ACHN (cell line): ENCODE results near the gene EXOC2.
"Not testable (repeated sequence)": the region's sequence is repeated elsewhere in the genome, so short reads cannot be mapped to it uniquely, and the experiment has no call there.

ENCODE experiments used
- DNase-seq: peaks from one replicate; pipeline ENCODE4 v3.0.0-alpha.2; 2015
- in situ Hi-C: cut with HindIII; loops from 2 replicates; pipeline ENCODE4 v1.10.0; 2017; ENCODE audit warnings: low sequenced_read_pairs, low pct_ligation_motif_present, low pct_unique_long_range_greater_than_20kb

Gene EXOC2

GRCh38 chr6:610882-611281, 82.1 kb downstream of the EXOC2 start:
- in situ Hi-C loops, result no loop called here
- DNase-seq, result no peak

- in situ Hi-C loops, result no loop called here
- DNase-seq, result no peak
Measured at GRCh38 chr6:609905-610304, 83.0 kb downstream of the EXOC2 start.

GRCh38 chr6:606829-607379, 86.0 kb downstream of the EXOC2 start:
- DNase-seq, result no peak
- in situ Hi-C loops, result no loop called here

GRCh38 chr6:605895-606294, 87.0 kb downstream of the EXOC2 start:
- in situ Hi-C loops, DNase-seq: not testable (repeated sequence)

GRCh38 chr6:604579-604978, 88.4 kb downstream of the EXOC2 start:
- in situ Hi-C loops, result no loop called here
- no peak for DNase-seq

GRCh38 chr6:603265-603664, 89.7 kb downstream of the EXOC2 start:
- in situ Hi-C loops, result no loop called here
- no peak for DNase-seq

- in situ Hi-C loops, result no loop called here
- DNase-seq, result no peak
Measured at GRCh38 chr6:599576-600448, 93.1 kb downstream of the EXOC2 start.

- in situ Hi-C loops, result no loop called here
- no peak for DNase-seq
Measured at GRCh38 chr6:593907-594212, 99.1 kb downstream of the EXOC2 start.

GRCh38 chr6:593139-593906, 99.6 kb downstream of the EXOC2 start:
- DNase-seq, result peak; percentile 56
- in situ Hi-C loops, result no loop called here

- DNase-seq, result no peak
- in situ Hi-C loops, result no loop called here
Measured at GRCh38 chr6:589090-589489, 103.8 kb downstream of the EXOC2 start.

- in situ Hi-C loops, result no loop called here
- DNase-seq, result no peak
Measured at GRCh38 chr6:586553-586952, 106.4 kb downstream of the EXOC2 start.

GRCh38 chr6:583635-584034, 109.3 kb downstream of the EXOC2 start:
- in situ Hi-C loops, result no loop called here
- no peak for DNase-seq

GRCh38 chr6:583116-583515, 109.8 kb downstream of the EXOC2 start:
- no peak for DNase-seq
- in situ Hi-C loops, result no loop called here

- DNase-seq, result no peak
- in situ Hi-C loops, result no loop called here
Measured at GRCh38 chr6:582370-582769, 110.6 kb downstream of the EXOC2 start.

GRCh38 chr6:579339-579738, 113.6 kb downstream of the EXOC2 start:
- in situ Hi-C loops, result no loop called here

GRCh38 chr6:572596-573265, 120.2 kb downstream of the EXOC2 start:
- no peak for DNase-seq
- in situ Hi-C loops, result no loop called here

More at GRCh38 chr6:579339-579738, 113.6 kb downstream of the EXOC2 start:
- DNase-seq, result peak; percentile 16

GRCh38 chr6:571892-572291, 121.0 kb downstream of the EXOC2 start:
- in situ Hi-C loops, result no loop called here

GRCh38 chr6:570825-571224, 122.1 kb downstream of the EXOC2 start:
- in situ Hi-C loops, result no loop called here
- DNase-seq, result no peak

More at GRCh38 chr6:571892-572291, 121.0 kb downstream of the EXOC2 start:
- DNase-seq, result no peak

- in situ Hi-C loops, result no loop called here
- DNase-seq, result no peak
Measured at GRCh38 chr6:568954-569523, 123.9 kb downstream of the EXOC2 start.
